Bronchial epithelial cell (primary cell): ENCODE data around the gene MRPL53. TPM values are rescaled to one million over a fixed set of nuclear protein-coding genes. Genes with fewer than 3 reads are reported as not detected.

Source experiments
- DNase-seq: peaks from one replicate; pipeline ENCODE4 v3.0.0-alpha.2; 2010; ENCODE audit warnings: low read depth
- FAIRE-seq: peaks from 2 replicates; lab custom pipeline; 2011; peaks lifted over from hg19 to GRCh38; lab: Jason Lieb, UNC
- H3K27me3 ChIP-seq: 2 replicates; pipeline ENCODE4 v1.5.1; 2011; ENCODE audit warnings: low read length; ENCODE audit not compliant: control insufficient read depth, insufficient read depth
- H3K36me3 ChIP-seq: 2 replicates; pipeline ENCODE4 v1.5.1; 2011; ENCODE audit warnings: low read length; ENCODE audit not compliant: control insufficient read depth, insufficient read depth
- H3K4me3 ChIP-seq: 2 replicates; pipeline ENCODE4 v1.5.1; 2011; ENCODE audit warnings: mild to moderate bottlenecking, low read depth, low read length, control low read depth
- CTCF ChIP-seq: IDR thresholded peaks from 2 replicates; pipeline ENCODE4 v1.5.1; 2011; ENCODE audit warnings: mild to moderate bottlenecking, moderate library complexity, low read length, control low read depth, inconsistent platforms; ENCODE audit not compliant: insufficient read depth, severe bottlenecking
- total RNA-seq: library from RNA; depleted of rRNA; stranded (reverse); fragments of >200 nt; gene quantifications from 2 replicates; pipeline ENCODE4 v1.2.1, GENCODE V29; 2014

MRPL53 gene
- total RNA-seq, 1 donor from 2014 or later, result 57.9 TPM

DNA sequence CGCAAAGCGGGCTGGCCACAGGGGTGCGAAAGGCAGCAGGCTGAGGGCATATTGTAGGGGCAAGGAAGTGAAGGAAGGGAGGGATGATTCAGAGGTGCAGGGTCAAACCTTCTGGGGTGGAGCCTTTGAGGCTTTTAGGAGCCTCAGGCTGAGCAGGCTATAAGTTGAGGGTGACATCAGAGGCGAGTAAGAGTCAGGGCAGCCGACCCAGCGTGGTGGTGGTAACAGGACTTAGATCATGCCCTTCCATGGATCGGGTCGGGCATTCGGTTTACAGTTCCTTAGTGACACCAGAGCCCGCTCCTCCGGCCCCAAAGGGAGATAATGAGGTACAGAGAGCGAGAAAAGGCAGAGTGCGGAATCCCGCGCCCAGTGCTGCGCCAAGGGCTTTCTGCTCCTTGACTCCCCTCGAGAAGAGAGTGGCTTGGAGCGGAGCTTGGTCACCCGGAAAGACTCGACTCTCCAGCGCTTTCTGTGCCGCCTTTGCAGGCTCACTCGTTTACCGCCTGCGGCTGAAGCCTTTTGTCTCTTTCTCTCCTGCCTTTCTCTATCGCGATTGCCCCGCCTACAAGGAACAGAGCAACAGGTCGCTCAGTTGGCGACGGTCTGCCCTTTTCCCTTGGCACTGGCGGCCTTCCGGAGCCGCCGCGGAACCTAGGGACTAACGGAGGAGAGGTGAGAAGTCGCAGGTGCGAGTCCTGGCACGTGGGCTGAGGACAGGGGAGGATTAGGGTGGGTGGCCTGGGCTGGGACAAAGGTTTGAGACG, 26.2 kb upstream of the MRPL53 start:
- Histone ChIP-seq H3K36me3 (peaks cover 1% of the 10 kb centered on the region), H3K27me3 (peaks cover 9% of the 10 kb centered on the region), H3K4me3 (peak overlapping the region; percentile 33)
- TF ChIP-seq CTCF, result no peak
- FAIRE-seq (no peak), DNase-seq (peak; percentile 55)

DNA sequence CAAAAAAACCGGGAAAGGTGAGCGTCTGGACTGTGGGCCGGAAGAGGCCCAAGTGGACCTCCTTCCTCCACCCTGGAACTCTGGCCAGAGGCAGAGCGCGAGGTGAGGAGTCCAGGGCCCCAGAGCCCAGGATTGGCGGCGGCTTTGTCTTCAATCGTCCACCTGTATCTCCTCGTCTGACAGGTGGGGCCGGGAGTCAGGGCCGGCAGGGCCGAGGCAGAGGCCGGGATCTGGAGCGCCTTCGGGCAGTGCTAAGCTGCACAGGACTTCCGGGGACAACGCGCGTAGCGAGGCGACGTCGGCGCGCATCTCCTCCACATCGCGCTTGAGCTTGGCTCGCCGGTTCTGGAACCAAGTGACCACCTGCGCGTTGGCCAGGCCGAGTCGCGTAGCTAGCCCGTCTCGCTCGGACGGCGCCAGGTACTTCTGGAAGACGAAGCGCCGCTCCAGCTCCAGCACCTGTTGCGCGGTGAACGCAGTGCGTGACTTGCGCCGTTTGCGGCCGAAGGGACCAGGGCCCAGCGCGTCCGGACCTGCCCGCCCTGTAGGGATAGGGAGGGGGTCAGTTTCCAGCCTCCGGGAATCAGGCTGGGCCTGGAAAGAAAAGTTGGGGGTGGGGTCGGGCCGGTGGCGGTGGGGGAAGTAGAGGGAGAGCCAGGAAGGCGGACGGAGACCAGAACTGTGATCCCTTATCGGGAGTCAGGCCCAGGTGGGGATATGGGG, 25.5 kb upstream of the MRPL53 start:
- FAIRE-seq (no peak), DNase-seq (no peak)
- Histone ChIP-seq H3K4me3 (peak overlapping the region; percentile 33), H3K27me3 (peaks cover 9% of the 10 kb centered on the region), H3K36me3 (peaks cover 1% of the 10 kb centered on the region)
- no peak for TF ChIP-seq CTCF

GRCh38 chr2:74496997-74497776, 24.7 kb upstream of the MRPL53 start:
- FAIRE-seq, result no peak

GRCh38 chr2:74495440-74495839, 23.0 kb upstream of the MRPL53 start:
- Histone ChIP-seq H3K36me3 (peaks cover 14% of the 10 kb centered on the region), H3K4me3 (no peak overlapping the region), H3K27me3 (peaks cover 9% of the 10 kb centered on the region)
- FAIRE-seq, result no peak
- no peak for TF ChIP-seq CTCF
- no peak for DNase-seq

More at GRCh38 chr2:74496997-74497776, 24.7 kb upstream of the MRPL53 start:
- Histone ChIP-seq H3K36me3 (peaks cover 1% of the 10 kb centered on the region), H3K4me3 (no peak overlapping the region), H3K27me3 (peaks cover 9% of the 10 kb centered on the region)
- TF ChIP-seq CTCF, result no peak
- DNase-seq, result no peak

- H3K27me3 ChIP-seq, result peaks cover under 1% of the 10 kb centered on the region
- FAIRE-seq (no peak), DNase-seq (no peak)
- no peak overlapping the region for H3K4me3 ChIP-seq
- no peak for TF ChIP-seq CTCF
- peaks cover 14% of the 10 kb centered on the region for H3K36me3 ChIP-seq
These were observed 21.1 kb upstream of the MRPL53 start for GRCh38 chr2:74493546-74493945.
